GM23338 (cell line): Measurements from ENCODE around the gene DPH1. TPM values are rescaled to one million over a fixed set of nuclear protein-coding genes. Genes with fewer than 3 reads are reported as not detected.

Experiments used
- ATAC-seq: fragments of 200-7000 bp; cut with Tn5 transposase; 3 replicates; pipeline ENCODE4 v1.9.1; 2020
- DNase-seq: peaks from one replicate; pipeline ENCODE4 v3.0.0-alpha.2; 2015; ENCODE audit warnings: low spot score
- H2AFZ ChIP-seq: fragments of 200-600 bp; sonication (generic); 2 replicates; pipeline ENCODE4 v1.8.0; 2016; ENCODE audit warnings: antibody characterized with exemption, mild to moderate bottlenecking, moderate library complexity
- H3F3A ChIP-seq: fragments of 200-600 bp; sonication (generic); replicated peaks from 2 replicates; pipeline ENCODE4 v1.8.0; 2017; ENCODE audit warnings: antibody characterized with exemption, mixed run types, low read depth
- H3K27ac ChIP-seq: fragments of 200-600 bp; sonication (generic); 2 replicates; pipeline ENCODE4 v1.6.1; 2016; ENCODE audit warnings: low read depth
- H3K27me3 ChIP-seq: fragments of 200-600 bp; sonication (generic); 2 replicates; pipeline ENCODE4 v1.8.0; 2016; ENCODE audit warnings: mild to moderate bottlenecking, mixed run types, moderate library complexity; ENCODE audit not compliant: insufficient read depth
- H3K36me3 ChIP-seq: fragments of 200-600 bp; sonication (generic); 2 replicates; pipeline ENCODE4 v1.8.0; 2016; ENCODE audit warnings: mild to moderate bottlenecking; ENCODE audit not compliant: insufficient read depth
- H3K4me1 ChIP-seq: fragments of 200-600 bp; sonication (generic); 2 replicates; pipeline ENCODE4 v1.8.0; 2016; ENCODE audit warnings: mild to moderate bottlenecking, moderate library complexity; ENCODE audit not compliant: insufficient read depth
- H3K4me2 ChIP-seq: fragments of 200-600 bp; sonication (generic); 2 replicates; pipeline ENCODE4 v1.7.1; 2017; ENCODE audit warnings: mixed run types
- H3K4me3 ChIP-seq: fragments of 200-600 bp; sonication (generic); 2 replicates; pipeline ENCODE4 v1.6.1; 2016; ENCODE audit warnings: mixed run types
- H3K79me2 ChIP-seq: fragments of 200-600 bp; sonication (generic); replicated peaks from 2 replicates; pipeline ENCODE4 v1.8.0; 2017; ENCODE audit warnings: mild to moderate bottlenecking; ENCODE audit not compliant: insufficient read depth
- H3K9me2 ChIP-seq: fragments of 200-600 bp; sonication (generic); 2 replicates; pipeline ENCODE4 v1.8.0; 2017; ENCODE audit not compliant: insufficient read depth
- H4K20me1 ChIP-seq: fragments of 200-600 bp; sonication (generic); replicated peaks from 2 replicates; pipeline ENCODE4 v1.8.0; 2017; ENCODE audit warnings: mild to moderate bottlenecking; ENCODE audit not compliant: insufficient read depth
- H3K27ac Mint-ChIP-seq: 2 replicates; pipeline ENCODE4 v1.8.0; 2020; ENCODE audit warnings: inconsistent platforms, mild to moderate bottlenecking, moderate library complexity, mixed read lengths
- H3K27me3 Mint-ChIP-seq: 3 replicates; pipeline ENCODE4 v1.8.0; 2022; ENCODE audit warnings: low read depth, mild to moderate bottlenecking, moderate library complexity, mixed read lengths, inconsistent platforms; ENCODE audit not compliant: insufficient read depth, poor library complexity
- H3K36me3 Mint-ChIP-seq: 3 replicates; pipeline ENCODE4 v1.8.0; 2021; ENCODE audit warnings: low read depth, mild to moderate bottlenecking, inconsistent platforms, moderate library complexity, mixed read lengths
- H3K4me1 Mint-ChIP-seq: 3 replicates; pipeline ENCODE4 v1.8.0; 2020; ENCODE audit warnings: mild to moderate bottlenecking, inconsistent platforms, mixed read lengths
- H3K4me3 Mint-ChIP-seq: 3 replicates; pipeline ENCODE4 v1.8.0; 2021; ENCODE audit warnings: moderate library complexity, mild to moderate bottlenecking, inconsistent platforms, mixed read lengths
- H3K9me3 Mint-ChIP-seq: 3 replicates; pipeline ENCODE4 v1.8.0; 2020; ENCODE audit warnings: moderate library complexity, mild to moderate bottlenecking, inconsistent platforms, mixed read lengths
- CREB1 ChIP-seq: fragments of 250-450 bp; sonication (Bioruptor Pico); IDR thresholded peaks from 2 replicates; pipeline ENCODE4 v1.5.0; 2020; ENCODE audit warnings: low read depth, mild to moderate bottlenecking, moderate library complexity
- EZH2 ChIP-seq: fragments of 200-600 bp; sonication (generic); IDR thresholded peaks from one replicate; pipeline ENCODE4 v1.8.0; 2017; ENCODE audit warnings: antibody characterized with exemption, mild to moderate bottlenecking, low read depth; ENCODE audit not compliant: unreplicated experiment
- EZH2phosphoT487 ChIP-seq: fragments of 200-600 bp; sonication (generic); IDR thresholded peaks from one replicate; pipeline ENCODE4 v1.8.1; 2018; ENCODE audit warnings: antibody characterized with exemption; ENCODE audit not compliant: unreplicated experiment
- JUNB ChIP-seq: IDR thresholded peaks from one replicate; pipeline ENCODE4 v1.6.1; 2016; ENCODE audit warnings: antibody characterized with exemption; ENCODE audit not compliant: unreplicated experiment
- POLR2AphosphoS5 ChIP-seq: IDR thresholded peaks from 2 replicates; pipeline ENCODE4 v1.6.1; 2016; ENCODE audit warnings: antibody characterized with exemption, low read depth
- STAT1 ChIP-seq: IDR thresholded peaks from one replicate; pipeline ENCODE4 v1.6.1; 2016; ENCODE audit warnings: antibody characterized with exemption; ENCODE audit not compliant: unreplicated experiment
- ZNF331 ChIP-seq: fragments of 250-450 bp; sonication (Bioruptor Pico); IDR thresholded peaks from 2 replicates; pipeline ENCODE4 v1.5.0; 2020; ENCODE audit warnings: low read depth, mild to moderate bottlenecking, moderate library complexity
- polyA plus RNA-seq: library from polyadenylated mRNA; unstranded; fragments of >200 nt; fragmentation: Nextera tagmentation; extraction: Ambion mirVana; gene quantifications from 2 replicates; pipeline ENCODE4 v1.2.1, GENCODE V29; 2016
- total RNA-seq: library from RNA; depleted of rRNA; stranded (reverse); fragments of >200 nt; shearing (Covaris generic); gene quantifications from 2 replicates; pipeline ENCODE4 v1.2.3, GENCODE V29; 2014
- TF ChIP-seq, protein P1 (sequence below): IDR thresholded peaks from 2 replicates; pipeline ENCODE4 v1.6.1; 2016; ENCODE audit warnings: antibody characterized with exemption
- TF ChIP-seq, protein P2 (sequence below), 2 experiments: fragments of 200-600 bp in 1 of 2; sonication (generic) in 1 of 2; conservative IDR thresholded peaks; 2 replicates each; pipeline versions ENCODE4 v1.5.1 to v1.6.1; 2016 to 2017; ENCODE audit warnings: antibody characterized with exemption in 2 of 2, low read depth in 2 of 2, mild to moderate bottlenecking in 2 of 2, moderate library complexity in 1 of 2
- TF ChIP-seq, protein P3 (sequence below): IDR thresholded peaks from one replicate; pipeline ENCODE4 v1.6.1; 2018; ENCODE audit warnings: antibody characterized with exemption; ENCODE audit not compliant: unreplicated experiment
- TF ChIP-seq, protein P4 (sequence below): fragments of 250-450 bp; sonication (Bioruptor Pico); IDR thresholded peaks from 2 replicates; pipeline ENCODE4 v1.5.0; 2020; ENCODE audit warnings: mild to moderate bottlenecking, moderate library complexity

Gene DPH1
- total and polyA plus RNA-seq, 2 experiments from 2014 or later: 11.8 to 28.2 TPM

DNA sequence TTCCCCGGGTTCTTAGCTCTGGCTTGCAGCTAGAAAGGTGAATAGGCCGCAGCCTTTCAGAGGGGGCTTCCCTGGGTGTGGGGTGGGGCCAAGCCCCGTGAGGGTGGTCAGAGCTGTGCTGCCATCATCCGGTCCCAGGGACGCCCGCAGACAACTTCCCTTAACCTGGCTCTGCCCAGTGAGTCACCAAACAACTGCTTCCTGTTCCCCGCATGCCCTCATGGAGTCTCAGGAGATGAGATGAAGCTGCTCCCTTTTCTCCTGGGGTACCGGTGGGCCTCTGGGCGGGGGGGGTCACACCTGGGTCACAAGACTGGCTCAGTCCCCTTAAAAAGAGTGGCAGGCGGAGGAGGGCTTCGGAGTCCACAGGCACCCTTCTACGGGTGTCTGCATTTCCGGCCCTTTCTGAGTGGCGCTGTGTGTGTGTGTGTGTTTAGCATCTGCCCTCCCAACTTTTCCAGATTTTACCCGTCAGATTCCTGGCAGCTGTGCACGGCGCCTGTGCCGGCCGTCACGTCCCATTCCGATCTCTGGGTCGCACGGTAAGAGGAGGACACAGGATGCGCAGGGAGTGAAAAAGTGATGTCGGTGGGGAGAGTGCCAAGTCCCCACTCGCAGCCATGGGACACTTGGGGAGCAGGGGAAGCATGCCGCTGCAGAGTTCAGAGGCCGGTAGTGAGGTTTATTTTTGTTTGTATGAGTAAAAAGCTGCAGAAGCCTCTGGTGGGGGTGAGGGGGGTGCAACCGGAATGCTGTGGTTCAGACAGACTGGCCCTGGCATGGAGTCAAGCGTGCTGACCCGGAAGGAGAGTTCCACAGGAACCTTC lies 41.7 kb downstream of the DPH1 start:
- H3K27ac ChIP-seq: 0 out of 2 replicates have a peak overlapping the region, but pooled peaks have one; percentile 19
- H3K27ac Mint-ChIP-seq: peak overlapping the region; percentile 28; the same call in 1 of the 2 replicates
- H3K9me3 Mint-ChIP-seq: no peaks in the 10 kb centered on the region
- no peaks in the 10 kb centered on the region; the same call in 1 of the 2 replicates for H4K20me1 ChIP-seq
- TF ChIP-seq, protein P1, sequence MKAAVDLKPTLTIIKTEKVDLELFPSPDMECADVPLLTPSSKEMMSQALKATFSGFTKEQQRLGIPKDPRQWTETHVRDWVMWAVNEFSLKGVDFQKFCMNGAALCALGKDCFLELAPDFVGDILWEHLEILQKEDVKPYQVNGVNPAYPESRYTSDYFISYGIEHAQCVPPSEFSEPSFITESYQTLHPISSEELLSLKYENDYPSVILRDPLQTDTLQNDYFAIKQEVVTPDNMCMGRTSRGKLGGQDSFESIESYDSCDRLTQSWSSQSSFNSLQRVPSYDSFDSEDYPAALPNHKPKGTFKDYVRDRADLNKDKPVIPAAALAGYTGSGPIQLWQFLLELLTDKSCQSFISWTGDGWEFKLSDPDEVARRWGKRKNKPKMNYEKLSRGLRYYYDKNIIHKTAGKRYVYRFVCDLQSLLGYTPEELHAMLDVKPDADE: no peak
- TF ChIP-seq JUNB (no peak), EZH2 (no peak), POLR2AphosphoS5 (no peak), CREB1 (CRISPR knock-in tag) (no peak), ZNF331 (no peak), STAT1 (no peak), EZH2phosphoT487 (no peak)
- TF ChIP-seq, protein P2, sequence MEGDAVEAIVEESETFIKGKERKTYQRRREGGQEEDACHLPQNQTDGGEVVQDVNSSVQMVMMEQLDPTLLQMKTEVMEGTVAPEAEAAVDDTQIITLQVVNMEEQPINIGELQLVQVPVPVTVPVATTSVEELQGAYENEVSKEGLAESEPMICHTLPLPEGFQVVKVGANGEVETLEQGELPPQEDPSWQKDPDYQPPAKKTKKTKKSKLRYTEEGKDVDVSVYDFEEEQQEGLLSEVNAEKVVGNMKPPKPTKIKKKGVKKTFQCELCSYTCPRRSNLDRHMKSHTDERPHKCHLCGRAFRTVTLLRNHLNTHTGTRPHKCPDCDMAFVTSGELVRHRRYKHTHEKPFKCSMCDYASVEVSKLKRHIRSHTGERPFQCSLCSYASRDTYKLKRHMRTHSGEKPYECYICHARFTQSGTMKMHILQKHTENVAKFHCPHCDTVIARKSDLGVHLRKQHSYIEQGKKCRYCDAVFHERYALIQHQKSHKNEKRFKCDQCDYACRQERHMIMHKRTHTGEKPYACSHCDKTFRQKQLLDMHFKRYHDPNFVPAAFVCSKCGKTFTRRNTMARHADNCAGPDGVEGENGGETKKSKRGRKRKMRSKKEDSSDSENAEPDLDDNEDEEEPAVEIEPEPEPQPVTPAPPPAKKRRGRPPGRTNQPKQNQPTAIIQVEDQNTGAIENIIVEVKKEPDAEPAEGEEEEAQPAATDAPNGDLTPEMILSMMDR (conservative IDR thresholded peaks at IDR 0.05; ENCODE audit: low read depth in 2 of 2): no peak
- TF ChIP-seq, protein P3, sequence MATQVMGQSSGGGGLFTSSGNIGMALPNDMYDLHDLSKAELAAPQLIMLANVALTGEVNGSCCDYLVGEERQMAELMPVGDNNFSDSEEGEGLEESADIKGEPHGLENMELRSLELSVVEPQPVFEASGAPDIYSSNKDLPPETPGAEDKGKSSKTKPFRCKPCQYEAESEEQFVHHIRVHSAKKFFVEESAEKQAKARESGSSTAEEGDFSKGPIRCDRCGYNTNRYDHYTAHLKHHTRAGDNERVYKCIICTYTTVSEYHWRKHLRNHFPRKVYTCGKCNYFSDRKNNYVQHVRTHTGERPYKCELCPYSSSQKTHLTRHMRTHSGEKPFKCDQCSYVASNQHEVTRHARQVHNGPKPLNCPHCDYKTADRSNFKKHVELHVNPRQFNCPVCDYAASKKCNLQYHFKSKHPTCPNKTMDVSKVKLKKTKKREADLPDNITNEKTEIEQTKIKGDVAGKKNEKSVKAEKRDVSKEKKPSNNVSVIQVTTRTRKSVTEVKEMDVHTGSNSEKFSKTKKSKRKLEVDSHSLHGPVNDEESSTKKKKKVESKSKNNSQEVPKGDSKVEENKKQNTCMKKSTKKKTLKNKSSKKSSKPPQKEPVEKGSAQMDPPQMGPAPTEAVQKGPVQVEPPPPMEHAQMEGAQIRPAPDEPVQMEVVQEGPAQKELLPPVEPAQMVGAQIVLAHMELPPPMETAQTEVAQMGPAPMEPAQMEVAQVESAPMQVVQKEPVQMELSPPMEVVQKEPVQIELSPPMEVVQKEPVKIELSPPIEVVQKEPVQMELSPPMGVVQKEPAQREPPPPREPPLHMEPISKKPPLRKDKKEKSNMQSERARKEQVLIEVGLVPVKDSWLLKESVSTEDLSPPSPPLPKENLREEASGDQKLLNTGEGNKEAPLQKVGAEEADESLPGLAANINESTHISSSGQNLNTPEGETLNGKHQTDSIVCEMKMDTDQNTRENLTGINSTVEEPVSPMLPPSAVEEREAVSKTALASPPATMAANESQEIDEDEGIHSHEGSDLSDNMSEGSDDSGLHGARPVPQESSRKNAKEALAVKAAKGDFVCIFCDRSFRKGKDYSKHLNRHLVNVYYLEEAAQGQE: no peak
- TF ChIP-seq, protein P4, sequence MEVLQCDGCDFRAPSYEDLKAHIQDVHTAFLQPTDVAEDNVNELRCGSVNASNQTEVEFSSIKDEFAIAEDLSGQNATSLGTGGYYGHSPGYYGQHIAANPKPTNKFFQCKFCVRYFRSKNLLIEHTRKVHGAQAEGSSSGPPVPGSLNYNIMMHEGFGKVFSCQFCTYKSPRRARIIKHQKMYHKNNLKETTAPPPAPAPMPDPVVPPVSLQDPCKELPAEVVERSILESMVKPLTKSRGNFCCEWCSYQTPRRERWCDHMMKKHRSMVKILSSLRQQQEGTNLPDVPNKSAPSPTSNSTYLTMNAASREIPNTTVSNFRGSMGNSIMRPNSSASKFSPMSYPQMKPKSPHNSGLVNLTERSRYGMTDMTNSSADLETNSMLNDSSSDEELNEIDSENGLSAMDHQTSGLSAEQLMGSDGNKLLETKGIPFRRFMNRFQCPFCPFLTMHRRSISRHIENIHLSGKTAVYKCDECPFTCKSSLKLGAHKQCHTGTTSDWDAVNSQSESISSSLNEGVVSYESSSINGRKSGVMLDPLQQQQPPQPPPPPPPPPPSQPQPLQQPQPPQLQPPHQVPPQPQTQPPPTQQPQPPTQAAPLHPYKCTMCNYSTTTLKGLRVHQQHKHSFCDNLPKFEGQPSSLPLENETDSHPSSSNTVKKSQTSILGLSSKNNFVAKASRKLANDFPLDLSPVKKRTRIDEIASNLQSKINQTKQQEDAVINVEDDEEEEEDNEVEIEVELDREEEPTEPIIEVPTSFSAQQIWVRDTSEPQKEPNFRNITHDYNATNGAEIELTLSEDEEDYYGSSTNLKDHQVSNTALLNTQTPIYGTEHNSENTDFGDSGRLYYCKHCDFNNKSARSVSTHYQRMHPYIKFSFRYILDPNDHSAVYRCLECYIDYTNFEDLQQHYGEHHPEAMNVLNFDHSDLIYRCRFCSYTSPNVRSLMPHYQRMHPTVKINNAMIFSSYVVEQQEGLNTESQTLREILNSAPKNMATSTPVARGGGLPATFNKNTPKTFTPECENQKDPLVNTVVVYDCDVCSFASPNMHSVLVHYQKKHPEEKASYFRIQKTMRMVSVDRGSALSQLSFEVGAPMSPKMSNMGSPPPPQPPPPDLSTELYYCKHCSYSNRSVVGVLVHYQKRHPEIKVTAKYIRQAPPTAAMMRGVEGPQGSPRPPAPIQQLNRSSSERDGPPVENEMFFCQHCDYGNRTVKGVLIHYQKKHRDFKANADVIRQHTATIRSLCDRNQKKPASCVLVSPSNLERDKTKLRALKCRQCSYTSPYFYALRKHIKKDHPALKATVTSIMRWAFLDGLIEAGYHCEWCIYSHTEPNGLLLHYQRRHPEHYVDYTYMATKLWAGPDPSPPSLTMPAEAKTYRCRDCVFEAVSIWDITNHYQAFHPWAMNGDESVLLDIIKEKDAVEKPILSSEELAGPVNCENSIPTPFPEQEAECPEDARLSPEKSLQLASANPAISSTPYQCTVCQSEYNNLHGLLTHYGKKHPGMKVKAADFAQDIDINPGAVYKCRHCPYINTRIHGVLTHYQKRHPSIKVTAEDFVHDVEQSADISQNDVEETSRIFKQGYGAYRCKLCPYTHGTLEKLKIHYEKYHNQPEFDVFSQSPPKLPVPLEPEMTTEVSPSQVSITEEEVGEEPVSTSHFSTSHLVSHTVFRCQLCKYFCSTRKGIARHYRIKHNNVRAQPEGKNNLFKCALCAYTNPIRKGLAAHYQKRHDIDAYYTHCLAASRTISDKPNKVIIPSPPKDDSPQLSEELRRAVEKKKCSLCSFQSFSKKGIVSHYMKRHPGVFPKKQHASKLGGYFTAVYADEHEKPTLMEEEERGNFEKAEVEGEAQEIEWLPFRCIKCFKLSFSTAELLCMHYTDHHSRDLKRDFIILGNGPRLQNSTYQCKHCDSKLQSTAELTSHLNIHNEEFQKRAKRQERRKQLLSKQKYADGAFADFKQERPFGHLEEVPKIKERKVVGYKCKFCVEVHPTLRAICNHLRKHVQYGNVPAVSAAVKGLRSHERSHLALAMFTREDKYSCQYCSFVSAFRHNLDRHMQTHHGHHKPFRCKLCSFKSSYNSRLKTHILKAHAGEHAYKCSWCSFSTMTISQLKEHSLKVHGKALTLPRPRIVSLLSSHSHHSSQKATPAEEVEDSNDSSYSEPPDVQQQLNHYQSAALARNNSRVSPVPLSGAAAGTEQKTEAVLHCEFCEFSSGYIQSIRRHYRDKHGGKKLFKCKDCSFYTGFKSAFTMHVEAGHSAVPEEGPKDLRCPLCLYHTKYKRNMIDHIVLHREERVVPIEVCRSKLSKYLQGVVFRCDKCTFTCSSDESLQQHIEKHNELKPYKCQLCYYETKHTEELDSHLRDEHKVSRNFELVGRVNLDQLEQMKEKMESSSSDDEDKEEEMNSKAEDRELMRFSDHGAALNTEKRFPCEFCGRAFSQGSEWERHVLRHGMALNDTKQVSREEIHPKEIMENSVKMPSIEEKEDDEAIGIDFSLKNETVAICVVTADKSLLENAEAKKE (CRISPR knock-in tag): no peak
- ATAC-seq (no peak), DNase-seq (no peak)
- peaks cover 37% of the 10 kb centered on the region for H3K4me1 Mint-ChIP-seq
- peaks cover 17% of the 10 kb centered on the region for H3K27me3 Mint-ChIP-seq
- H3K79me2 ChIP-seq: no peaks in the 10 kb centered on the region
- no peaks in the 10 kb centered on the region; the same call in 1 of the 2 replicates for H3F3A ChIP-seq
- H3K4me3 ChIP-seq: no peak overlapping the region
- H3K4me1 ChIP-seq: peaks cover 19% of the 10 kb centered on the region
- H2AFZ ChIP-seq: no peak overlapping the region
- no peaks in the 10 kb centered on the region for H3K9me2 ChIP-seq
- no peaks in the 10 kb centered on the region for H3K36me3 ChIP-seq
- no peaks in the 10 kb centered on the region for H3K27me3 ChIP-seq
- no peak overlapping the region for H3K4me2 ChIP-seq
- no peaks in the 10 kb centered on the region; the same call in 2 of the 3 replicates for H3K36me3 Mint-ChIP-seq
- H3K4me3 Mint-ChIP-seq: no peak overlapping the region
